ENCODE results near the gene DLGAP1.
"Not testable (repeated sequence)": the region's sequence is repeated elsewhere in the genome, so short reads cannot be mapped to it uniquely, and the experiment has no call there.

Gene DLGAP1

GRCh38 chr18:3610813-3611212, 844.3 kb downstream of the DLGAP1 start:
- DNase-seq: no peak

DNA sequence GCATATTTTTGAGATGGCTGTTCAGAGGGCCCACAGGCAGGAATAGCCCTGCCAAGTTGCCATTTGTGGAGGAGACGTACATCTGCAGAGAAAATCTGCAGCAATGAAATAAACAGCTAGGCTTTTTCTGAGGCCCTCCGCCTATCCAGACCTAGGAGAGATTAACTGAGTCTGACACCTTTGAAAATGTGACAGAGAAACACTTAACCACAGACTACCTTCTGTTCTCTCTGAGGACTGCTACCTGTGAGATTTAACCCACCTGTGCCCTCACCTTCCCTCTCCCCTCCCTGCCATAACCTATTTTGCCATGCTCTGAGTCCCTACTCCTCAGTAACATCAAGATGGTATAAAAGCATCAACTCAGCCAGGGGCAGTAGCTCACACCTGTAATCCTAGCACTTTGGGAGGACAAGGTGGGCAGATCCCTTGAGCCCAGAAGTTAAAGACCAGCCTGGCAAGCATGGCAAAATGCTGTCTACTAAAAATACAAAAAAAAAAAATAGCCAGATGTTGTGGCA, 844.9 kb downstream of the DLGAP1 start:
- DNase-seq: no peak

DNA sequence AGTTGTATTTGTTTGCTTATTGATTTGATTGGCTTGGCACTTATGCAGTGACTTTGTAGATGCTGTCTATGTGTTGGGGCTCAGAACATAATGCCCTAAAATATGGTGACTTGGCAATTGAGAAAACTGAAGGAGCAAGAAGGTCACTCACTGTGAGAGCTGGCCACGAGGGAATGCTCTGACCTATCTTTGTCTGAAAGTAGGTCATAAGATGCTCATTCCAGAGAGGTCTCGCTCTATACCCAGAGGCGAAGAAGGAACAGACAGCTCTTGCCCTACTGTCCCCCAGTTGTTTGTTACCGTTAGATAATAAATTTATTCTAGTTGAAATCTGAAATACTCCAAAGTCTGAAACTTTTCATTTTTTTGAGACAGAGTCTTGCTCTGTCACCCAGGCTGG, 846.6 kb downstream of the DLGAP1 start:
- DNase-seq: no peak

- DNase-seq: not testable (repeated sequence)
These were observed 847.0 kb downstream of the DLGAP1 start for GRCh38 chr18:3608099-3608453.

- DNase-seq: no peak
These were observed 847.6 kb downstream of the DLGAP1 start for GRCh38 chr18:3607309-3608098.

DNA sequence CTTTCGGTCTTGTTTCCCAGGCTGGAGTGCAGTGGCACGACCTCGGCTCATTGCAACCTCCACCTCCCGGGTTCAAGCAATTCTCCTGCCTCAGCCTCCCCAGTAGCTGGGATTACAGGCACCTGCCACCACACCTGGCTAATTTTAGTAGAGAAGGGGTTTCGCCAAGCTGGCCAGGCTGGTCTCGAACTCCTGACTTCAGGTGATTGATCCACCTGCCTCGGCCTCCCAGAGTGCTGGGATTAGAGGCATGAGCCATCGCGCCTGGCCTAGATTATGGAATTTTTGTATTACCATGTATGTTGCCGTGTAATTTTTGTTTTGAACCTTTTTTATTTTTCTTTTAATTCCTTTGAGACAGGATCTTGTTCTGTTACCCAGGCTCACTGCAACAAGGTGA, 848.2 kb downstream of the DLGAP1 start:
- DNase-seq: not testable (repeated sequence)

GRCh38 chr18:3605954-3606443, 849.1 kb downstream of the DLGAP1 start:
- no peak for DNase-seq

- no peak for DNase-seq
These were observed 849.6 kb downstream of the DLGAP1 start for GRCh38 chr18:3605486-3605952.

- DNase-seq: peak; percentile 72
These were observed 850.4 kb downstream of the DLGAP1 start for GRCh38 chr18:3604498-3605408.

GRCh38 chr18:3604235-3604497, 850.9 kb downstream of the DLGAP1 start:
- DNase-seq: no peak

DNA sequence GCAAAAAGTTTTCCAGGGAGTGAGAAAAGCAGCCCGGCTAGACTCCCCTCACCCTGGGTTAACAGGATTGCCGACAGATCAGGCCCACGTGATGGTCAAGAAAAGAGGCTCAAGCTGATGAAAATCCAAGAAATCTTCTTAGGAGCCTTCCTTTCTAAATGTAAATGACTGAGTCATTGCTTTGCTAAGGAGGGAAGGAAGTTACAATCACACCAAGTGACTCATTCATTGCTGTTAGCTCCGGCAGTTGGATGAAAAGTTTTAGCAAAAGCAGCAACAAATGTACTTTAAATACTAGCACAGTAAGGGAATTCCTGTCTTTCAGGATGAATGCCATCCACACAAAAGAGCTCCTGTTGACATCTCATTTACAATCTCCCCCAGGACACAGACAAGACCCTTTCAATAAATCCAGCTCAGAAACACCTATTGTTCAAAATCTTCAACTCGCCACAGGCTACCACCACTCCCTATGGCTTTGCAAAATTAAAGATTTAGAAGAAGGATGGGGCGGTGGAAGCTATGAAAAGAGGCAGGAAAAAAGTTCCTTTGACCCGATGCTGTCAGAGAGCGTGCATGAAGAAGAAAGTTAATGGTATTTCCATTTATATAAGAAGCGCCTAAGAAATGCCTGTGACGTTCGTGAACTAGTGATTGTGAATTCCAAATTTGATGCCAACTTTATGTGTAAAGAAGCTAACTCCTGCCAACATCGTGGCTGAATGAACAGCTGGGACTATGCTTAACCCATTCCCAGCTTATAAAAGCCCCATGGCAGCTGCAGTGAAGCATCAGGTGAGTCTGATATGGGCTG, 851.5 kb downstream of the DLGAP1 start:
- DNase-seq: peak; percentile 94

GRCh38 chr18:3601106-3601755, 853.9 kb downstream of the DLGAP1 start:
- DNase-seq: not testable (repeated sequence)

- no peak for DNase-seq
These were observed 855.2 kb downstream of the DLGAP1 start for GRCh38 chr18:3599861-3600260.

DNA sequence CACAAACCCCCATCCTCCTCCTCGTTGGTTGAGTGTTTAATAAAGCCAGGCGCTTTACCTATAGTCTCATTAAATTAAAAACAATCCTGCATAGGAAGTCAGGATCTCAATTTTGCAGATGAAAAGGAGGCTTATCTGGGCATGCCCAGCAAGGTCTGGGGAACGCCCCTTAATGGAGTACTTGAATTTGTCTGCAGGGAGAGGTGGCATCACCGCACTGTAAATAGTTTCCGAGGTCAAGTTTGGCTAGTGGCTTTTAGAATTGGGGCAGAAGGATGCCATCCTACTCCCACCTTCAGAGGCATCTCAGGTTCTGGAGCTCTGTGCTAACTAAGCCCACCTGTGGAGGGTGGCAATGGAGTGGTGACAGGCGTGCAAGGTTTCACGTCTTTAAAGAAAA, 855.9 kb downstream of the DLGAP1 start:
- no peak for DNase-seq

GRCh38 chr18:3598581-3598980, 856.5 kb downstream of the DLGAP1 start:
- DNase-seq: no peak

DNA sequence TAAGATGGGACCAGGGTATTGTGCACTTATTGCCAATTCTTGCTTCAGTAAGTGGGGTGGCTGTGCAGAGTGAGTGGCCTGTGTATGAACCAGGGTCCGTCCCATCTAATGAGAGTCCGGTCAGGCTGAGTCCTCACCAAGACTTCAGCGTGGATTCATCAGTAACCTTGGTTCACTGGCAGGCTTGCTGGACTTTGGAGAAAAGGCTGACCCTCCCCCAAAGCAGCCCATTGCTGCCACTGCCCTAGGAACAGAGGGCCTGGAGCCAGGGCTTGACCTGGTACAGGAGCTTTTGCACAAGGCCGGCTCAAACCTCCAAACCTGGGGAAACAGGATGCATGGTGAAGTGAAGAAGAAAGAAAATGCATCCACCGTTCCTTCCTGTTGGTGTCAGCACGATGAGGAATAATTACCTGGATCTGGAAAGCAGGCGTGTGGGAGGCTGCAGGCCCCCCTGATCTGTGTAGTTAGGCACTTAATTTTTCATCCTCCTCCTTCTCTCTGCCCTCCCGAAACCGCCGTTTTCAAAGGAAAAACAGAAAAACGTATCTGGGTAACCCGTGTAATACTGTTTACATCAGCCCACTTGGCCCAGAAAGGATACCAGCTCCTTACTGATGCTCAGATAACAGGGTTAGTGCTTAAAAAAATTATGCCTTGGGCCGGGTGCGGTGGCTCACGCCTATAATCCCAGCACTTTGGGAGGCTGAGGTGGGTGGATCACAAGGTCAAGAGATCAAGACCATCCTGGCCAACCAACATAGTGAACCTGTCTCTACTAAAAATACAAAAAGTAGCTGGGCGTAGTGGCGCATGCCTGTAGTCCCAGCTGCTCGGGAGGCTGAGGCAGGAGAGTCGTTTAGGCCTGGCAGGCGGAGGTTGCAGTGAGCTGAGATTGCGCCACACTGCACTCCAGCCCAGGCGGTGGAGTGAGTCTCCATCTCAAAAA, 857.4 kb downstream of the DLGAP1 start:
- DNase-seq: no peak

DNA sequence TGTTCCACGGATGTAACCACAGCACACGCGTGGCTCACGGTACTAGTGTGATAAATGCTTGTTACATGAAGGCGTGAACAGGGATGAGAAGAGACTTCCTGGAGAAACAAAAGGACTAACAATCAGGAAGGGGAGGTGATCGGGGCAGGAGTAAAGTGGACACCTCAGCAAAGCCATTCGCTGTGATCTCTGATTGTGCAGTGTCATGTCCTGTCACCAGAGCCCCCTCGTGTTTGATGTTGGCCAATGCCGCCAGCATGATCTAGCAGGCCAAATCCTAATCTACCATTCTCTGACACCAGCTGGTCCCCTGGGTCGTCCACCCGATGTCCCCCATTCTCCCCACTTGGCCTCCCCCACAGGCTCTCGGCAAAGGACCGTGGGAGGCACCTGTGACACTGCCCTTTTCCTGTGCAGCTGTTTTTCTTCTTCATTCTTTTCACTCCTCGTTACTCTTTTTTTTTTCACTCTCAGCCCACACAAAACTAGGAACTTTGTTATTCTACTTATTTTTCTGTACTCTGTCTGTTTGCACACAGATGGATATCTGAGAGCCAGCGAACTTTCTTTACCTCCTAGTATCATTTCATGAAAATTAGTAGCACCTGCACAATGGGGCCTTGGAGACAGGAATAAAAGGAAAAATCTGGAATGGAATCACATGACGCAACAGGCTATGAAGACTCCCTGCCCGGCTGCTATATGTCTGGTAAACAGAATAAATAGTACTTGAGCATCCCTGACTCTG, 858.3 kb downstream of the DLGAP1 start:
- DNase-seq: no peak

GRCh38 chr18:3596324-3596636, 858.8 kb downstream of the DLGAP1 start:
- no peak for DNase-seq

DNA sequence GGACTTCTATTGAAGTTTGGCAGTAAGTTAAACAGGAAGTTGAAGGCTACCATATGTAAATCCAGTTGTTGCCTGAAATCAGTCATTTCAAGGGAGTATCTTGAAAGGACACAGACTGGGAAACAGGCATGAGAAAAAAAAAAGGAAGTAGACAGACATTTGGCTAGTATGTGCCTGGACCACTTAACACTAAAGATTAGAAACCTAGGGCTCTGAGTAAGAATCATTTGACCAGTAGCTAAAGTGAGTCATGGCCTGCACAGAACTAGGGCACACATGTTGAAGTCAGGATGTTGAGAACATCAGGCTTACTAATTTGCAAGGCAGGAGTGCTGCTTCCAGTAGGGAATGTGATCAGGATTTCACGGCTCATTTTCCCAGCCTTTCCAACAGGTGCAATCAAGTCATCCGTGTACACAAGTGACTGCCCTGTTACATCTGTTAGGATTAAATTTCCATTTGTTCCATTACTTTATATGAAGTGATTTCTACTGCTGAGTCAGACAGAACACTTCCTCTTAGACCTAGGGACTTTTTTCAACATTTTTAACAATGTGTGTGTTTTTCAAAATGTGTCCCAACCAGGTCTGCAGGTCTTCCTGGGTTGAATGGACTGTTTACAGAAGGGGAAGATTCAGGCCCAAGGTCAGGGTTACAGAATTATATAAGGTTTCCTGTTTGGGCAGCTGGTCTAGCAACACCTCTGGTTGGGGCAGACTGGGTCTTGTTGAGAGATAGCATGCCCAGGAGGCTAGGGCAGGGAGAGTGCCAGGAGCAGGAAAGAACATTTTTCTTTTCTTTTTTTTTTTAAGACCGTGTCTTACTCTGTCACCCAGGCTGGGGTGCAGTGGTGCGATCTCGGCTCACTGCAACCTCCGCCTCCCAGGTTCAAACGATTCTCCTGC, 859.5 kb downstream of the DLGAP1 start:
- peak; percentile 83 for DNase-seq

Measured in NCI-H226 (cell line).